Upper lobe of left lung (tissue), 6 donors: ENCODE results near the gene GPR26. TPM values are rescaled to one million over a fixed set of nuclear protein-coding genes. Genes with fewer than 3 reads are reported as not detected.

Source experiments
- ATAC-seq, 2 donors: fragments of 200-7000 bp; cut with Tn5 transposase; one replicate each; pipeline ENCODE4 v1.9.1; 2022; ENCODE audit warnings: mild to moderate bottlenecking in 2 of 2, moderate library complexity in 2 of 2; ENCODE audit not compliant: low FRiP score in 2 of 2
- DNase-seq, 2 donors: peaks; one replicate each; pipeline ENCODE4 v3.0.0-alpha.2; 2019 to 2020
- H3K27ac ChIP-seq, 4 donors: fragments of 200-600 bp; sonication (generic); one replicate each; pipeline ENCODE4 v1.5.1; 2016 to 2019
- H3K27me3 ChIP-seq, 4 donors: fragments of 200-600 bp; sonication (generic); one replicate each; pipeline ENCODE4 v1.5.1; 2017 to 2019
- H3K36me3 ChIP-seq, 4 donors: fragments of 200-600 bp; sonication (generic); one replicate each; pipeline ENCODE4 v1.5.1; 2016 to 2019
- H3K4me1 ChIP-seq, 4 donors: fragments of 200-600 bp; sonication (generic); one replicate each; pipeline ENCODE4 v1.5.1; 2018 to 2019
- H3K4me3 ChIP-seq, 4 donors: fragments of 200-600 bp; sonication (generic); one replicate each; pipeline ENCODE4 v1.5.1; 2017 to 2019; ENCODE audit warnings: mild to moderate bottlenecking in 2 of 4, moderate library complexity in 1 of 4
- H3K9me3 ChIP-seq, 4 donors: fragments of 200-600 bp; sonication (generic); one replicate each; pipeline ENCODE4 v1.5.1; 2018 to 2019
- EP300 ChIP-seq, 4 donors: sonication (generic); formaldehyde crosslinking; IDR thresholded peaks; one replicate each; pipeline ENCODE4 v1.5.1; 2017; ENCODE audit warnings: antibody characterized with exemption in 4 of 4, control low read depth in 2 of 4
- POLR2A ChIP-seq, 4 donors: fragments of 450-650 bp; IDR thresholded peaks; one replicate each; pipeline ENCODE4 v1.5.1; 2016 to 2017; ENCODE audit warnings: antibody characterized with exemption in 4 of 4, mild to moderate bottlenecking in 2 of 4
- POLR2AphosphoS5 ChIP-seq, 2 donors: sonication (generic); formaldehyde crosslinking; IDR thresholded peaks; one replicate each; pipeline ENCODE4 v1.5.1; 2017; ENCODE audit warnings: antibody characterized with exemption in 2 of 2
- WGBS, 2 donors: methylation state at CpG; one replicate each; pipeline ENCODE4 v1.1.5; 2017 to 2018; 5-methylcytosine and 5-hydroxymethylcytosine counted together
- total RNA-seq, 6 donors: library from RNA; depleted of rRNA in 4 of 6; stranded (reverse); fragments of >200 nt in 4 of 6; gene quantifications; one replicate each; pipeline versions ENCODE4 v1.1.0 to v1.2.1, GENCODE V29; 2016 to 2021
- TF ChIP-seq, protein P1 (sequence below), 6 experiments: fragments of 450-650 bp in 4 of 6; fragments of 200-600 bp in 2 of 6; sonication (generic) in 2 of 6; IDR thresholded peaks; one replicate each; pipeline ENCODE4 v1.5.1; 2016 to 2019; ENCODE audit warnings: antibody characterized with exemption in 6 of 6
- donor health status: DM: no; HTN: no; CAD: no; lungs with moderate emphysema.
- donor health status: DM: no; HTN: yes; CAD: no; lungs with severe emphysema.

The GPR26 gene
- total RNA-seq, 6 donors from 2014 or later, result not detected

DNA sequence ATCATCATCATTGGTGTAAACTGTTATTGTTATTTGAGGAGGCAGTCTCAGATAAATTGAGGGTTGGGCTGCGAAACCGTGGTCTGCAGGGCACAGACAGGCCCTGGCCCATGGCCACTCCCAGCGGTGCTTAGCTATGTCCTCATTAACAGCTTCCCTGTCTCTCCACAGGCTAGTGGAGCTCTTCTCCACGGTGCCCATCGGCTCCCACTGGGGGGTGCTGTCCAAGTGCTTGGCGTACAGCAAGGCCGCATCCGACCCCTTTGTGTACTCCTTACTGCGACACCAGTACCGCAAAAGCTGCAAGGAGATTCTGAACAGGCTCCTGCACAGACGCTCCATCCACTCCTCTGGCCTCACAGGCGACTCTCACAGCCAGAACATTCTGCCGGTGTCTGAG is 21.6 kb downstream of the GPR26 start:
- WGBS, 2 donors, result 66 to 67% methylated on average over 13 of the region's 13 CpGs
- H3K4me1 ChIP-seq, result no peaks in the 10 kb centered on the region
- no peaks in the 10 kb centered on the region for H3K27me3 ChIP-seq
- H3K9me3 ChIP-seq, result no peaks in the 10 kb centered on the region
- TF ChIP-seq EP300 (IDR thresholded peaks at IDR 0.05) (no peak), POLR2A (IDR thresholded peaks at IDR 0.05) (no peak), POLR2AphosphoS5 (IDR thresholded peaks at IDR 0.05) (no peak)
- TF ChIP-seq, protein P1, sequence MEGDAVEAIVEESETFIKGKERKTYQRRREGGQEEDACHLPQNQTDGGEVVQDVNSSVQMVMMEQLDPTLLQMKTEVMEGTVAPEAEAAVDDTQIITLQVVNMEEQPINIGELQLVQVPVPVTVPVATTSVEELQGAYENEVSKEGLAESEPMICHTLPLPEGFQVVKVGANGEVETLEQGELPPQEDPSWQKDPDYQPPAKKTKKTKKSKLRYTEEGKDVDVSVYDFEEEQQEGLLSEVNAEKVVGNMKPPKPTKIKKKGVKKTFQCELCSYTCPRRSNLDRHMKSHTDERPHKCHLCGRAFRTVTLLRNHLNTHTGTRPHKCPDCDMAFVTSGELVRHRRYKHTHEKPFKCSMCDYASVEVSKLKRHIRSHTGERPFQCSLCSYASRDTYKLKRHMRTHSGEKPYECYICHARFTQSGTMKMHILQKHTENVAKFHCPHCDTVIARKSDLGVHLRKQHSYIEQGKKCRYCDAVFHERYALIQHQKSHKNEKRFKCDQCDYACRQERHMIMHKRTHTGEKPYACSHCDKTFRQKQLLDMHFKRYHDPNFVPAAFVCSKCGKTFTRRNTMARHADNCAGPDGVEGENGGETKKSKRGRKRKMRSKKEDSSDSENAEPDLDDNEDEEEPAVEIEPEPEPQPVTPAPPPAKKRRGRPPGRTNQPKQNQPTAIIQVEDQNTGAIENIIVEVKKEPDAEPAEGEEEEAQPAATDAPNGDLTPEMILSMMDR (IDR thresholded peaks at IDR 0.05), result no peak
- no peak overlapping the region for H3K4me3 ChIP-seq
- H3K27ac ChIP-seq, result no peak overlapping the region
- no peak for DNase-seq
- no peak for ATAC-seq
- no peaks in the 10 kb centered on the region for H3K36me3 ChIP-seq

DNA sequence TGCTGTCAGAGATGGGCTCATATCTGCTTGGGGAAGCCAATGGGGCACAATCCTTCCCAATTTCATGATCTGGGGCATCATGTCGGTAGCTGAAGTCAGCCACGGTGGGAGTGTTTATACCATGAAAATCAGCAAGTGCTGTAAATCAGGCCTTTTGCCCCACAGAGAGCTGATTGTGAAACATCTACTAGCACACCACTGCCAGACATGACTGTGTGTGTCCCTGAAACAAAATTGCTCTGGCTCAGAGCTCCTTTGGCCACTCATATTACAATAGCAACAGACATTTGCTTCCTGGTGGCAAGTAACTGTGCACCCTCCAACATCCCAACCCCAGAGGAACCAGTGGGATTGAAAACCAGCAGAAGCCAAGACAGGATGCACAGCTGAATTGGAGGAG is 23.7 kb downstream of the GPR26 start:
- no peaks in the 10 kb centered on the region for H3K36me3 ChIP-seq
- H3K4me3 ChIP-seq, result no peak overlapping the region
- no peaks in the 10 kb centered on the region for H3K27me3 ChIP-seq
- WGBS, 2 donors, result 70 to 94% methylated on average over 2 of the region's 2 CpGs
- no peak for DNase-seq
- no peaks in the 10 kb centered on the region for H3K9me3 ChIP-seq
- ATAC-seq, result no peak
- TF ChIP-seq, protein P1 (IDR thresholded peaks at IDR 0.05), result no peak
- TF ChIP-seq POLR2AphosphoS5 (IDR thresholded peaks at IDR 0.05) (no peak), POLR2A (IDR thresholded peaks at IDR 0.05) (no peak), EP300 (IDR thresholded peaks at IDR 0.05) (no peak)
- no peak overlapping the region for H3K27ac ChIP-seq
- no peaks in the 10 kb centered on the region for H3K4me1 ChIP-seq

DNA sequence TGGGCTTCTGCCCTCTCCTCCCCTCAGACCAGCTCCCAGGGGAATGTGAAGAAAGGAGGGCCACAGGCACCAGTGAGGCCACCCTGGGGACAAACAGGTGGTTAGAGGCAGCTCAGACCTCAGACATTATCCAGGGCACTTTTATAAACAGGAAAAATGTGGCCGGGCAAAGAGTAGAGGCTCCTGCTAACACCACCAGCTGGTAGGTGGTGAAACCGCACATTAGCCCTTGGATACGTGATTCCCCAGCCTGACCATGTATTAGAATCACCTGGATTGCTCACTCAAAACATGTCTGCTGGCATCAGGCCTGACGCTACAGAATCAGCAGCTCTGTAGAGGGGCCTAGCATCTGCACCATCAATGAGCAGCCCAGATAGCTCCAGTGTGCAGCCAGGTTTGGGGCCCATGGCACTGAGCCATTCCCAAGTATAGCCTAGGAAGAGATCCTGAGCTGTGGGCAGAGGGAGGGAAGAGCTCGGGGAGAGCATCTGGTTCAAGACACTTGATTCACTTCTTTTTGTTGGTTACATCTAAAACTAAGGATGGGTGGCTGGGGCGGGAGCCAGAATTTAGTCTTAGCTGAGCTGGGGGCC is 37.1 kb downstream of the GPR26 start:
- no peak for DNase-seq
- no peaks in the 10 kb centered on the region for H3K27me3 ChIP-seq
- no peak for TF ChIP-seq POLR2A (IDR thresholded peaks at IDR 0.05)
- TF ChIP-seq, protein P1 (IDR thresholded peaks at IDR 0.05), result no peak
- TF ChIP-seq POLR2AphosphoS5 (IDR thresholded peaks at IDR 0.05), result no peak
- TF ChIP-seq EP300 (IDR thresholded peaks at IDR 0.05), result no peak
- H3K4me1 ChIP-seq, result no peaks in the 10 kb centered on the region
- 67 to 72% methylated on average over 2 to 6 of the region's 6 CpGs for WGBS, 2 donors
- H3K9me3 ChIP-seq, result no peaks in the 10 kb centered on the region
- no peaks in the 10 kb centered on the region for H3K36me3 ChIP-seq
- no peak overlapping the region for H3K27ac ChIP-seq
- no peak for ATAC-seq
- no peak overlapping the region for H3K4me3 ChIP-seq

DNA sequence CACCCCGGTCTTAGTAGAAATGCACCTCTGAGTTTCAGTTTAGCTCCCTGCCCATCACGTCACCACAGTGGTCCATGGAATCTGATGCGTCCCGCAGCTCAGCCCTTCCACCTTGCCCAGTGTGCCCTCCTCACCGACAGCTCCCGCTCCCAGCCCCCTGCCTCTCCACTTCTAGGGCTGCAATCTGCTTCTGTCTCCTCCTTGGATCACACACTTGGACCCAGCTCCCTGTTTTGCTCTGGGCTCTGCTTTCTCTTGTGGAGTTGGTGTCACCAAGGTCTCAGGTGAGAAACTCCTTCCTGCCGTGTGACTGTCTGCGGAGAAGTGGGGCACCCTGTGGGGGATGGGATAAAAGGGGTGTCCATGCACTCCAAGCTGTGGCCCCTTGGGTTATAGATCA is 37.9 kb downstream of the GPR26 start:
- 83 to 86% methylated on average over 8 of the region's 8 CpGs for WGBS, 2 donors
- no peaks in the 10 kb centered on the region for H3K27me3 ChIP-seq
- DNase-seq, result no peak

More for the DNA sequence above, 37.9 kb downstream of the GPR26 start:
- H3K27ac ChIP-seq, result no peak overlapping the region
- TF ChIP-seq EP300 (IDR thresholded peaks at IDR 0.05) (no peak), POLR2A (IDR thresholded peaks at IDR 0.05) (no peak), POLR2AphosphoS5 (IDR thresholded peaks at IDR 0.05) (no peak)
- TF ChIP-seq, protein P1 (IDR thresholded peaks at IDR 0.05), result no peak
- H3K36me3 ChIP-seq, result no peaks in the 10 kb centered on the region
- H3K4me3 ChIP-seq, result no peak overlapping the region
- no peaks in the 10 kb centered on the region for H3K4me1 ChIP-seq
- no peak for ATAC-seq
- no peaks in the 10 kb centered on the region for H3K9me3 ChIP-seq
